Body of pancreas (tissue), 4 donors: ENCODE results near the gene MICAL1. TPM values are rescaled to one million over a fixed set of nuclear protein-coding genes. Genes with fewer than 3 reads are reported as not detected.

ENCODE experiments used
- ATAC-seq: fragments of 150-250 bp; one replicate; pipeline ENCODE4 v1.9.1; 2016
- DNase-seq, 4 donors: peaks; one replicate each; pipeline ENCODE4 v3.0.0-alpha.2; 2019
- H3K27ac ChIP-seq, 4 donors: fragments of 200-600 bp; sonication (generic); 1 replicate in 3 of 4; 2 replicates in 1 of 4; pipeline versions ENCODE4 v1.5.1 to v1.6.1; 2016 to 2019; ENCODE audit warnings: mild to moderate bottlenecking in 1 of 4, mixed read lengths in 1 of 4, moderate library complexity in 1 of 4
- H3K27me3 ChIP-seq, 2 donors: fragments of 200-600 bp; sonication (generic); one replicate each; pipeline ENCODE4 v1.6.0; 2016; ENCODE audit warnings: mild to moderate bottlenecking in 1 of 2
- H3K36me3 ChIP-seq, 2 donors: fragments of 200-600 bp; sonication (generic); replicated peaks in 1 of 2; 2 replicates each; pipeline ENCODE4 v1.5.1; 2016; ENCODE audit warnings: low read depth in 2 of 2; ENCODE audit not compliant: insufficient read depth in 1 of 2
- H3K4me1 ChIP-seq: fragments of 200-600 bp; sonication (generic); one replicate; pipeline ENCODE4 v1.6.0; 2016
- H3K4me3 ChIP-seq, 2 donors: fragments of 200-600 bp; sonication (generic); 1 replicate in 1 of 2; 2 replicates in 1 of 2; pipeline ENCODE4 v1.5.1; 2016 to 2019
- H3K9me3 ChIP-seq, 3 donors: fragments of 200-600 bp; sonication (generic); 1 replicate in 2 of 3; 2 replicates in 1 of 3; pipeline ENCODE4 v1.5.1; 2016
- CTCF ChIP-seq, 7 experiments: fragments of 450-650 bp in 4 of 7; fragments of 200-600 bp in 3 of 7; sonication (generic) in 3 of 7; IDR thresholded peaks; one replicate each; pipeline ENCODE4 v1.5.1; 2016 to 2019; ENCODE audit warnings: antibody characterized with exemption in 7 of 7
- POLR2A ChIP-seq, 3 donors: fragments of 450-650 bp; IDR thresholded peaks; one replicate each; pipeline ENCODE4 v1.6.1; 2016; ENCODE audit warnings: antibody characterized with exemption in 3 of 3, mild to moderate bottlenecking in 2 of 3
- WGBS, 2 donors: methylation state at CpG; one replicate each; pipeline ENCODE4 v1.1.5; 2017; 5-methylcytosine and 5-hydroxymethylcytosine counted together
- intact Hi-C: fragments of 100-400 bp; cut with DNase I; formaldehyde crosslinking; loops from one replicate; pipeline ENCODE4 v1.15.1; 2023
- total RNA-seq, 2 donors: library from RNA; depleted of rRNA; stranded (reverse); fragments of >200 nt; gene quantifications; one replicate each; pipeline ENCODE4 v1.1.0, GENCODE V29; 2016

MICAL1 gene
- total RNA-seq, 2 donors from 2014 or later: 16.1 to 26.0 TPM

- H3K9me3 ChIP-seq: no peaks in the 10 kb centered on the region
- TF ChIP-seq CTCF (IDR thresholded peaks at IDR 0.05) (no peak), POLR2A (IDR thresholded peaks at IDR 0.05) (peak; percentile 63 to 75 (median 74))
- peak within 1 kb of the TSS; percentile 44 to 85 (median 78) for H3K27ac ChIP-seq
- DNase-seq (peak; percentile 91 to 93 (median 92)), ATAC-seq (peak; percentile 93)
- H3K27me3 ChIP-seq: no peaks in the 10 kb centered on the region
- H3K4me1 ChIP-seq: peaks cover 43% of the 10 kb centered on the region
- peak within 1 kb of the TSS; percentile 91 to 97 for H3K4me3 ChIP-seq
- H3K36me3 ChIP-seq: peaks cover 0 to 2% of the 10 kb centered on the region in 2 donors
- intact Hi-C loops: no loop called here
- 0% methylated on average over 7 to 36 of the region's 97 CpGs for WGBS, 2 donors
These were observed 27.5 kb upstream of the MICAL1 start, which contains the start of gene ZBTB24 for GRCh38 chr6:109482905-109483734. TSS of gene ZBTB24 (minus strand) at chr6:109483219. CDS start at chr6:109482026, 1,193 bp downstream.

GRCh38 chr6:109480993-109481480 is 25.5 kb upstream of the MICAL1 start:
- WGBS, 2 donors: 89 to 98% methylated on average over 7 of the region's 7 CpGs
- DNase-seq (no peak), ATAC-seq (no peak)
- no peak overlapping the region for H3K27ac ChIP-seq
- TF ChIP-seq POLR2A (IDR thresholded peaks at IDR 0.05) (no peak), CTCF (IDR thresholded peaks at IDR 0.05) (no peak)
- H3K27me3 ChIP-seq: no peaks in the 10 kb centered on the region
- H3K9me3 ChIP-seq: no peaks in the 10 kb centered on the region
- intact Hi-C loops: no loop called here
- H3K4me1 ChIP-seq: peaks cover 59% of the 10 kb centered on the region
- H3K4me3 ChIP-seq: no peak overlapping the region
- peaks cover 0 to 2% of the 10 kb centered on the region in 2 donors for H3K36me3 ChIP-seq

DNA sequence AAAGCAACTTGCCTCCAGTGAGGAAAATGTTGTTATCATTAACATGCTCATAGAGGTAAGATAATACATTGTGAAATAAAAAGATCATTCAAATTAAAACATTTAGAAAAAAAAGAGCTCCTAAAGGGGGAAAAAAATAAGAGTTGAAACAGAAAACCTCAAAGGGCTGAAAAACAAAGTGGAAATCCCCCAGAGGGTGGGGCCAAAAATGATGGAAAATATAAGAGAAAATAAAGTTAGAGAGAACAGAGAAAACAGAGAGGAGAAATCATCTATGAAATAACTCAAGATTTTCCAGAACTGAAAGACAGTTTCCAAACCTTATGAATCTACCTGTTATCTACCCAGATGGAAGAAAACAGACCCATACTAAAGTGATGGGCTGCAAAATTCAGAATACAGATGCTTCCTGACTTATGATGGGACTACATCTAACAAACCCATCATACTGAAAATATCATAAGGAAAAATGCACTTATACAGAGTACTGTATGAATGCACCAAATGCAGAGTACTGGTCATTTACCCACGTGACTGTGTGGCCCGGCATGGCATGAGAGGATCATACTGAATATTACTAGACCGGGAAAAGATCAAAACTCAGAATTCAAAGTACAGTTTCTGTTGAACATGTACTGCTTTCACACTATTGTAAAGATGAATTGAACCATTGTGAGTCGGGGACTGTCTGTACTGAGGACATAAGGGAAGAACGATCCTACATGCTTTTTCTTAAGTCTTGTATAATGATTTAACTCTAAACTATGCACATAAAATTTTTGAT is 23.5 kb upstream of the MICAL1 start:
- H3K4me1 ChIP-seq: peaks cover 67% of the 10 kb centered on the region
- peaks cover 0 to 2% of the 10 kb centered on the region in 2 donors for H3K36me3 ChIP-seq
- no peak for TF ChIP-seq POLR2A (IDR thresholded peaks at IDR 0.05)
- H3K4me3 ChIP-seq: no peak overlapping the region
- ATAC-seq: no peak
- 85 to 91% methylated on average over 5 of the region's 5 CpGs for WGBS, 2 donors
- H3K9me3 ChIP-seq: no peaks in the 10 kb centered on the region
- no peak overlapping the region for H3K27ac ChIP-seq
- intact Hi-C loops: no loop called here
- no peak for DNase-seq
- no peaks in the 10 kb centered on the region for H3K27me3 ChIP-seq

DNA sequence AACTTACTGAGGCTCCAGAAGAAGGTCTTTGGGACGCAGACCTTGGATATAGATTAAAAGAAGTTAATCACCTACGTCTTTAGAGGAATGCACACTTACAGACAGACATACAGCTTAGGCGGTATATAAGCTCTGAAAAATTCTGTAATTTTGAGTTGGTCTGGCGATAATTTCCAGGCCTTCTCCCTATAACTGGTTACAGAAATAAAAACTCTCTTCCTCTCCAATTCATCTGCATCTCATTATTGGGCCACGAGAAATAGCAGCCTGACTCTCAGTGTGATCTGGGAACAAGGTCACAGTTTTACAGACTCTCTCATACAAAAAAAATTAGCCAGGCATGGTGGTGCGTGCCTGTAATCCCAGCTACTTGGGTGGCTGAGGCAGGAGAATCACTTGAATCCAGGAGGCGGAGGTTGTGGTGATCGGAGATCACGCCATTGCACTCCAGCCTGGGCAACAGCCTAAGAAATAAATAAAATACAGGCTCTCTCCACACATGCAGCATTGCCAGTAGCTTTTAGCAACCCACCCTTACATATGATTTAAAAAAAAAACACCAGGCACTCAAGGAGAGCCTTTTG is 22.7 kb upstream of the MICAL1 start:
- ATAC-seq (no peak), DNase-seq (no peak)
- WGBS, 2 donors: 79 to 82% methylated on average over 9 of the region's 9 CpGs
- Histone ChIP-seq H3K27me3 (no peaks in the 10 kb centered on the region), H3K27ac (no peak overlapping the region), H3K4me3 (no peak overlapping the region), H3K36me3 (peaks cover 0 to 2% of the 10 kb centered on the region in 2 donors), H3K4me1 (peaks cover 67% of the 10 kb centered on the region), H3K9me3 (no peaks in the 10 kb centered on the region)
- no peak for TF ChIP-seq POLR2A (IDR thresholded peaks at IDR 0.05)
- TF ChIP-seq CTCF (IDR thresholded peaks at IDR 0.05): no peak
- intact Hi-C loops: no loop called here

- TF ChIP-seq POLR2A (IDR thresholded peaks at IDR 0.05) (no peak), CTCF (IDR thresholded peaks at IDR 0.05) (no peak)
- Histone ChIP-seq H3K9me3 (no peaks in the 10 kb centered on the region), H3K27ac (no peak overlapping the region), H3K36me3 (peaks cover 0 to 2% of the 10 kb centered on the region in 2 donors), H3K27me3 (no peaks in the 10 kb centered on the region), H3K4me1 (peaks cover 67% of the 10 kb centered on the region), H3K4me3 (no peak overlapping the region)
- DNase-seq (no peak), ATAC-seq (no peak)
- WGBS, 2 donors: 60 to 70% methylated on average over 2 of the region's 2 CpGs
- intact Hi-C loops: no loop called here
These were observed 22.2 kb upstream of the MICAL1 start for GRCh38 chr6:109477725-109478124.
